Measurements from ENCODE around the gene ECSCR. TPM values are rescaled to one million over a fixed set of nuclear protein-coding genes. Genes with fewer than 3 reads are reported as not detected.

The ECSCR gene
- total RNA-seq, 4 donors from 2014 or later: 7.9 to 42.9 (median 31.4) TPM

GRCh38 chr5:139404484-139404840 lies 58.1 kb downstream of the ECSCR start:
- Histone ChIP-seq H3K36me3 (peaks cover 0 to 17% (median 3%) of the 10 kb centered on the region in 4 donors), H3K27me3 (no peaks in the 10 kb centered on the region), H3K4me1 (peaks cover 14 to 22% (median 17%) of the 10 kb centered on the region in 4 donors), H3K27ac (replicated peaks in 1 of 4) (peak overlapping the region; percentile 86 to 93 (median 88)), H3K9me3 (no peaks in the 10 kb centered on the region), H3K4me3 (peak overlapping the region; percentile 54 to 68 (median 56))
- no peak for DNase-seq (ENCODE audit: extremely low spot score)
- intact Hi-C loops (cut with DNase I): no loop called here
- WGBS: 66% methylated on average over 5 of the region's 5 CpGs
- TF ChIP-seq, protein P1, sequence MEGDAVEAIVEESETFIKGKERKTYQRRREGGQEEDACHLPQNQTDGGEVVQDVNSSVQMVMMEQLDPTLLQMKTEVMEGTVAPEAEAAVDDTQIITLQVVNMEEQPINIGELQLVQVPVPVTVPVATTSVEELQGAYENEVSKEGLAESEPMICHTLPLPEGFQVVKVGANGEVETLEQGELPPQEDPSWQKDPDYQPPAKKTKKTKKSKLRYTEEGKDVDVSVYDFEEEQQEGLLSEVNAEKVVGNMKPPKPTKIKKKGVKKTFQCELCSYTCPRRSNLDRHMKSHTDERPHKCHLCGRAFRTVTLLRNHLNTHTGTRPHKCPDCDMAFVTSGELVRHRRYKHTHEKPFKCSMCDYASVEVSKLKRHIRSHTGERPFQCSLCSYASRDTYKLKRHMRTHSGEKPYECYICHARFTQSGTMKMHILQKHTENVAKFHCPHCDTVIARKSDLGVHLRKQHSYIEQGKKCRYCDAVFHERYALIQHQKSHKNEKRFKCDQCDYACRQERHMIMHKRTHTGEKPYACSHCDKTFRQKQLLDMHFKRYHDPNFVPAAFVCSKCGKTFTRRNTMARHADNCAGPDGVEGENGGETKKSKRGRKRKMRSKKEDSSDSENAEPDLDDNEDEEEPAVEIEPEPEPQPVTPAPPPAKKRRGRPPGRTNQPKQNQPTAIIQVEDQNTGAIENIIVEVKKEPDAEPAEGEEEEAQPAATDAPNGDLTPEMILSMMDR (IDR thresholded peaks at IDR 0.05): no peak
- no peak for TF ChIP-seq POLR2A (IDR thresholded peaks at IDR 0.05; ENCODE audit: low read depth)
- TF ChIP-seq POLR2AphosphoS5 (IDR thresholded peaks at IDR 0.05): no peak
- TF ChIP-seq EP300 (IDR thresholded peaks at IDR 0.05): no peak

- no peak for TF ChIP-seq POLR2A (IDR thresholded peaks at IDR 0.05; ENCODE audit: low read depth)
- TF ChIP-seq POLR2AphosphoS5 (IDR thresholded peaks at IDR 0.05): peak; percentile 63 to 80
- TF ChIP-seq, protein P1 (IDR thresholded peaks at IDR 0.05): peak in 1 of 3 experiments; percentile 4
- H3K27ac ChIP-seq (replicated peaks in 1 of 4): peak within 1 kb of the TSS; percentile 86 to 93 (median 88)
Observed at GRCh38 chr5:139403787-139404483, 58.6 kb downstream of the ECSCR start, which contains the start of gene SPATA24. Gene SPATA24 (minus strand): TSS chr5:139404089. CDS start chr5:139404060, 29 bp downstream.

DNA sequence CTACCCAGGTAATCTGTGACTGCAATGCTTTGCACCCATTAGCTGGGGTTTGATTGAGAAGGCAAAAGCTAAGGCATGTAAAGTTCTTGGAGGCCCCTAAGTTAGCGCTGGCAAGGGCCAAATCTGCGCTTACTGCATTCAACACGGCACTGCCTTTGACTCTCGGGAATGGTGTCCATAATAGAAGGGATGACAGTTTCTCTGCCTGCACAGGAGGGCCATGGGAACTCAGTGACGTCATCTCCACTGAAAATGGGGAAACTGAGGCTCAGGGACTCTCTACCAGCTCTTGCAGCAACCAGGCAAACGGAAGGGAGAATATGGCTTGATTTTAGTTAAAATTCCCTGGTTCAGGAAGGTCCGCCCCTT lies 59.1 kb downstream of the ECSCR start:
- H3K4me3 ChIP-seq: peak overlapping the region; percentile 54 to 68 (median 56)
- peaks cover 14 to 22% (median 17%) of the 10 kb centered on the region in 4 donors for H3K4me1 ChIP-seq
- no peaks in the 10 kb centered on the region for H3K27me3 ChIP-seq
- DNase-seq (ENCODE audit: extremely low spot score): no peak
- intact Hi-C loops (cut with DNase I): no loop called here
- H3K9me3 ChIP-seq: no peaks in the 10 kb centered on the region
- H3K36me3 ChIP-seq: peaks cover 0 to 17% (median 3%) of the 10 kb centered on the region in 4 donors
- 0% methylated on average over 3 of the region's 7 CpGs for whole genome bisulfite sequencing
- H3K27ac ChIP-seq (replicated peaks in 1 of 4): peak overlapping the region; percentile 86 to 93 (median 88)
- TF ChIP-seq, protein P1 (IDR thresholded peaks at IDR 0.05): no peak
- no peak for TF ChIP-seq POLR2AphosphoS5 (IDR thresholded peaks at IDR 0.05)

More at GRCh38 chr5:139403787-139404483, 58.6 kb downstream of the ECSCR start, which contains the start of gene SPATA24:
- Histone ChIP-seq H3K4me1 (peaks cover 14 to 22% (median 17%) of the 10 kb centered on the region in 4 donors), H3K36me3 (peaks cover 0 to 17% (median 3%) of the 10 kb centered on the region in 4 donors), H3K27me3 (no peaks in the 10 kb centered on the region), H3K9me3 (no peaks in the 10 kb centered on the region), H3K4me3 (peak within 1 kb of the TSS; percentile 54 to 68 (median 56))
- under 1% methylated on average over 41 of the region's 41 CpGs for WGBS
- intact Hi-C loops (cut with DNase I): no loop called here
- DNase-seq (ENCODE audit: extremely low spot score): peak; percentile 100

DNA sequence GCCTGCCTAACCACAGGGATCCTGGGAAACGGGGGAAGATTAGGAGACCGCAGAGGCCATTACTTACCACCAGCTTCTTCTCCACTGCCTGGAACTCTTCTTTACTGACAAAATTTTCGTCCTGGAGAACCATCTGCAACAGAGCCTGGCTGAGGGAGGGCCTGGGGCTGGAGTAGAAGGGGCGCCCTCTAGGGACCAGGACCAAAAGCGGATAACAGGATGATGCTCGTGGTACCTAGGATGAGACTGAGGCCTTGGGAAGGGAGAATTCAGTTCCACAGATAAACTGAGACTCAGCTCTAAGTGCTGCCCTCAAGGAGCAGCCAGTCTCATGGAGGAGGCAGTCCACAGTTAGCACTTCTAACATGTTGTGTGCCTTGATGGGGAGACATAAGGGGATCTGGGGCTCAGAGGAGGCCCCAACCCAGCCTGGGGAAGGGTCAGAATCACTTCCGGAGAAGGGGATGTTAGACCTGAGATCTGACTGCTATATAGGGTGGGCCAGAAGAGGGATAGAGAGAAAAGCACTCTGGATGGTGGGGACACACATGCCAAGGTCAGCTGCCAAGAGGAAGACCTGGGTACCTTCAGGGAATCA lies 59.9 kb downstream of the ECSCR start:
- intact Hi-C loops (cut with DNase I): no loop called here
- 71% methylated on average over 7 of the region's 7 CpGs for WGBS
- Histone ChIP-seq H3K27me3 (no peaks in the 10 kb centered on the region), H3K36me3 (peaks cover 0 to 17% (median 3%) of the 10 kb centered on the region in 4 donors), H3K4me1 (peaks cover 14 to 28% (median 19%) of the 10 kb centered on the region in 4 donors), H3K27ac (replicated peaks in 1 of 4) (peak overlapping the region; percentile 86 to 93 (median 88)), H3K4me3 (peak overlapping the region in 1 of 4 donors; percentile 54), H3K9me3 (no peaks in the 10 kb centered on the region)
- DNase-seq (ENCODE audit: extremely low spot score): no peak
- TF ChIP-seq, protein P1 (IDR thresholded peaks at IDR 0.05): peak in 1 of 3 experiments; percentile 30
- no peak for TF ChIP-seq POLR2AphosphoS5 (IDR thresholded peaks at IDR 0.05)
